ENCODE data around the gene PCED1B. TPM values are rescaled to one million over a fixed set of nuclear protein-coding genes. Genes with fewer than 3 reads are reported as not detected.

PCED1B gene
- polyA plus RNA-seq, 1 donor (not counting 4 experiments of a cell fraction or from before 2014, with no cell fraction given): 3.2 TPM

- H3K9me3 ChIP-seq (ENCODE audit: control insufficient read depth, low read depth, low read length): peaks cover 6% of the 10 kb centered on the region
- peaks cover 16% of the 10 kb centered on the region for H3K4me1 ChIP-seq (ENCODE audit: control insufficient read depth, extremely low read depth, insufficient read depth, low read length)
- H3K4me2 ChIP-seq (ENCODE audit: control insufficient read depth, extremely low read depth, insufficient read depth, low read depth, low read length): no peak overlapping the region
- H2AFZ ChIP-seq (ENCODE audit: control insufficient read depth, low read length): no peak overlapping the region
- no peak for TF ChIP-seq CTCF (optimal IDR thresholded peaks at IDR 0.05 in 1 of 3, IDR thresholded peaks at IDR 0.05 in 1 of 3, conservative IDR thresholded peaks at IDR 0.05 in 1 of 3; ENCODE audit: extremely low read depth in 1 of 3, insufficient read depth in 2 of 3, low read length in 3 of 3)
- no peak overlapping the region for H3K27ac ChIP-seq (ENCODE audit: control insufficient read depth, insufficient read depth, low read length)
- no peaks in the 10 kb centered on the region for H4K20me1 ChIP-seq (ENCODE audit: control insufficient read depth, extremely low read depth, insufficient read depth, low read length)
- H3K9me1 ChIP-seq (ENCODE audit: control insufficient read depth, extremely low read depth, insufficient read depth, low read length): no peaks in the 10 kb centered on the region
- H3K36me3 ChIP-seq (ENCODE audit: control insufficient read depth in 2 of 2, extremely low read depth in 1 of 2, insufficient read depth in 2 of 2, low read length in 2 of 2): peaks cover 1 to 6% of the 10 kb centered on the region in 2 experiments
- H3K9ac ChIP-seq (ENCODE audit: control insufficient read depth, extremely low read depth, insufficient read depth, low read length): no peak overlapping the region
- FAIRE-seq (no peak), DNase-seq (ENCODE audit: low read depth, low spot score) (no peak)
- dilution Hi-C loops (cut with MboI; ENCODE audit: extremely low pct_ligation_motif_present, low sequenced_read_pairs): no loop called here
- H3K4me3 ChIP-seq (ENCODE audit: control insufficient read depth in 2 of 3, extremely low read depth in 1 of 3, insufficient read depth in 2 of 3, low read depth in 1 of 3, low read length in 3 of 3): no peak overlapping the region
- H3K79me2 ChIP-seq (ENCODE audit: control insufficient read depth, insufficient read depth, low read length): no peaks in the 10 kb centered on the region
- H3K27me3 ChIP-seq (ENCODE audit: control insufficient read depth, extremely low read depth, insufficient read depth, low read length): no peaks in the 10 kb centered on the region
Measured at GRCh38 chr12:47238669-47239114, 159.3 kb downstream of the PCED1B start.

GRCh38 chr12:47242426-47242825 is 163.0 kb downstream of the PCED1B start:
- TF ChIP-seq CTCF (optimal IDR thresholded peaks at IDR 0.05 in 1 of 3, IDR thresholded peaks at IDR 0.05 in 1 of 3, conservative IDR thresholded peaks at IDR 0.05 in 1 of 3; ENCODE audit: extremely low read depth in 1 of 3, insufficient read depth in 2 of 3, low read length in 3 of 3) (no peak), EZH2 (IDR thresholded peaks at IDR 0.05; ENCODE audit: low read length) (no peak)
- no peak overlapping the region for H2AFZ ChIP-seq (ENCODE audit: control insufficient read depth, low read length)
- FAIRE-seq (peak; percentile 44), DNase-seq (ENCODE audit: low read depth, low spot score) (no peak)
- no peaks in the 10 kb centered on the region for H3K9me1 ChIP-seq (ENCODE audit: control insufficient read depth, extremely low read depth, insufficient read depth, low read length)
- no peak overlapping the region for H3K4me2 ChIP-seq (ENCODE audit: control insufficient read depth, extremely low read depth, insufficient read depth, low read depth, low read length)
- dilution Hi-C loops (cut with MboI; ENCODE audit: extremely low pct_ligation_motif_present, low sequenced_read_pairs): no loop called here
- no peak overlapping the region for H3K4me3 ChIP-seq (ENCODE audit: control insufficient read depth in 2 of 3, extremely low read depth in 1 of 3, insufficient read depth in 2 of 3, low read depth in 1 of 3, low read length in 3 of 3)
- peaks cover 2% of the 10 kb centered on the region for H3K4me1 ChIP-seq (ENCODE audit: control insufficient read depth, extremely low read depth, insufficient read depth, low read length)
- no peaks in the 10 kb centered on the region for H4K20me1 ChIP-seq (ENCODE audit: control insufficient read depth, extremely low read depth, insufficient read depth, low read length)
- no peaks in the 10 kb centered on the region for H3K27me3 ChIP-seq (ENCODE audit: control insufficient read depth, extremely low read depth, insufficient read depth, low read length)
- H3K36me3 ChIP-seq (ENCODE audit: control insufficient read depth in 2 of 2, extremely low read depth in 1 of 2, insufficient read depth in 2 of 2, low read length in 2 of 2): no peaks in the 10 kb centered on the region
- H3K79me2 ChIP-seq (ENCODE audit: control insufficient read depth, insufficient read depth, low read length): no peaks in the 10 kb centered on the region
- H3K9ac ChIP-seq (ENCODE audit: control insufficient read depth, extremely low read depth, insufficient read depth, low read length): no peak overlapping the region
- no peaks in the 10 kb centered on the region for H3K9me3 ChIP-seq (ENCODE audit: control insufficient read depth, low read depth, low read length)
- no peak overlapping the region for H3K27ac ChIP-seq (ENCODE audit: control insufficient read depth, insufficient read depth, low read length)

Data from keratinocyte (primary cell).